Left ventricle myocardium inferior (tissue), 1 donor: ENCODE results near the gene AAMDC. TPM values are rescaled to one million over a fixed set of nuclear protein-coding genes. Genes with fewer than 3 reads are reported as not detected.

Source experiments
- DNase-seq: peaks from one replicate; pipeline ENCODE4 v3.0.0-alpha.2; 2020
- H3K27ac ChIP-seq: fragments of 200-600 bp; replicated peaks from 2 replicates; pipeline ENCODE4 v1.8.0; 2021
- H3K27me3 ChIP-seq: fragments of 200-600 bp; 2 replicates; pipeline ENCODE4 v1.8.0; 2021; ENCODE audit warnings: low read depth
- H3K36me3 ChIP-seq: fragments of 200-600 bp; 2 replicates; pipeline ENCODE4 v1.8.0; 2021
- H3K4me1 ChIP-seq: fragments of 200-600 bp; 2 replicates; pipeline ENCODE4 v1.8.0; 2021
- H3K4me3 ChIP-seq: fragments of 200-600 bp; 2 replicates; pipeline ENCODE4 v1.8.0; 2021; ENCODE audit warnings: mild to moderate bottlenecking, moderate library complexity
- H3K9me3 ChIP-seq: fragments of 200-600 bp; replicated peaks from 2 replicates; pipeline ENCODE4 v1.8.0; 2021
- intact Hi-C: fragments of 100-400 bp; cut with micrococcal nuclease; formaldehyde crosslinking; loops from one replicate; pipeline ENCODE4 v1.11.0; 2022
- total RNA-seq: library from RNA; stranded (reverse); fragmentation: NEBNext Ultra II Directional; extraction: Animal tissue kit (Norgen Biotek cat#: 25700); gene quantifications from one replicate; pipeline ENCODE4 v1.2.1, GENCODE V29; 2021
- TF ChIP-seq, protein P1 (sequence below): fragments of 200-600 bp; IDR thresholded peaks from 2 replicates; pipeline ENCODE4 v1.8.0; 2021; ENCODE audit warnings: antibody characterized with exemption, mild to moderate bottlenecking, borderline replicate concordance
- donor health status: DM: no; HTN: yes; CAD: no; lungs with severe emphysema.

The AAMDC gene
- total RNA-seq, 1 donor from 2014 or later: 86.6 TPM

- Histone ChIP-seq H3K9me3 (no peaks in the 10 kb centered on the region), H3K4me1 (peaks cover 17% of the 10 kb centered on the region), H3K36me3 (no peaks in the 10 kb centered on the region), H3K27ac (no peak overlapping the region), H3K27me3 (no peaks in the 10 kb centered on the region), H3K4me3 (no peak overlapping the region)
- TF ChIP-seq, protein P1, sequence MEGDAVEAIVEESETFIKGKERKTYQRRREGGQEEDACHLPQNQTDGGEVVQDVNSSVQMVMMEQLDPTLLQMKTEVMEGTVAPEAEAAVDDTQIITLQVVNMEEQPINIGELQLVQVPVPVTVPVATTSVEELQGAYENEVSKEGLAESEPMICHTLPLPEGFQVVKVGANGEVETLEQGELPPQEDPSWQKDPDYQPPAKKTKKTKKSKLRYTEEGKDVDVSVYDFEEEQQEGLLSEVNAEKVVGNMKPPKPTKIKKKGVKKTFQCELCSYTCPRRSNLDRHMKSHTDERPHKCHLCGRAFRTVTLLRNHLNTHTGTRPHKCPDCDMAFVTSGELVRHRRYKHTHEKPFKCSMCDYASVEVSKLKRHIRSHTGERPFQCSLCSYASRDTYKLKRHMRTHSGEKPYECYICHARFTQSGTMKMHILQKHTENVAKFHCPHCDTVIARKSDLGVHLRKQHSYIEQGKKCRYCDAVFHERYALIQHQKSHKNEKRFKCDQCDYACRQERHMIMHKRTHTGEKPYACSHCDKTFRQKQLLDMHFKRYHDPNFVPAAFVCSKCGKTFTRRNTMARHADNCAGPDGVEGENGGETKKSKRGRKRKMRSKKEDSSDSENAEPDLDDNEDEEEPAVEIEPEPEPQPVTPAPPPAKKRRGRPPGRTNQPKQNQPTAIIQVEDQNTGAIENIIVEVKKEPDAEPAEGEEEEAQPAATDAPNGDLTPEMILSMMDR: no peak
- intact Hi-C loops: no loop called here
- DNase-seq: no peak
Measured at GRCh38 chr11:77779935-77780334, 41.0 kb upstream of the AAMDC start.

DNA sequence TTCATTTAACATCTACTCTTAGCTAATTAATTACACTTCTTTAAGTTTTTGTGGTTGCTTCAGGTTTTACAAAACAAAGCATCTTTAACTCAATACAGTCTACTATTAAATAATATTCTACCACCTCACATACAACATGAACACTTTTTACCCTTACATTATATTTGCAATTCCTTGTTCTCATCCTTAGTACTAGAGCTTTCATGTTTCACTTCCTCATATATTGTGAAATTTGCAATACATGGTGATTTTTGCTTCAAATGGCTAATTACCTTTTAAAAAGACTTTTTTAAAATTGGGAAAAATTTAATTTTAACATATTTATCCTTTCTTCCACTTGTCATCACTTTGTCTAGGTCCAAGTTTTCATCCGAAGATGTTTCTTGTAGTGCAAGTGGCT is 37.9 kb upstream of the AAMDC start:
- no peak for DNase-seq
- peaks cover 26% of the 10 kb centered on the region for H3K4me1 ChIP-seq
- no peak overlapping the region for H3K27ac ChIP-seq
- H3K4me3 ChIP-seq: no peak overlapping the region
- no peaks in the 10 kb centered on the region for H3K9me3 ChIP-seq
- intact Hi-C loops: no loop called here
- no peaks in the 10 kb centered on the region for H3K36me3 ChIP-seq
- TF ChIP-seq, protein P1: no peak
- H3K27me3 ChIP-seq: no peaks in the 10 kb centered on the region

- intact Hi-C loops: no loop called here
- no peaks in the 10 kb centered on the region for H3K27me3 ChIP-seq
- H3K4me1 ChIP-seq: peaks cover 21% of the 10 kb centered on the region
- TF ChIP-seq, protein P1: no peak
- no peaks in the 10 kb centered on the region for H3K9me3 ChIP-seq
- H3K27ac ChIP-seq: no peak overlapping the region
- H3K4me3 ChIP-seq: no peak overlapping the region
- H3K36me3 ChIP-seq: no peaks in the 10 kb centered on the region
- DNase-seq: no peak
Measured at GRCh38 chr11:77784572-77784971, 36.4 kb upstream of the AAMDC start.

DNA sequence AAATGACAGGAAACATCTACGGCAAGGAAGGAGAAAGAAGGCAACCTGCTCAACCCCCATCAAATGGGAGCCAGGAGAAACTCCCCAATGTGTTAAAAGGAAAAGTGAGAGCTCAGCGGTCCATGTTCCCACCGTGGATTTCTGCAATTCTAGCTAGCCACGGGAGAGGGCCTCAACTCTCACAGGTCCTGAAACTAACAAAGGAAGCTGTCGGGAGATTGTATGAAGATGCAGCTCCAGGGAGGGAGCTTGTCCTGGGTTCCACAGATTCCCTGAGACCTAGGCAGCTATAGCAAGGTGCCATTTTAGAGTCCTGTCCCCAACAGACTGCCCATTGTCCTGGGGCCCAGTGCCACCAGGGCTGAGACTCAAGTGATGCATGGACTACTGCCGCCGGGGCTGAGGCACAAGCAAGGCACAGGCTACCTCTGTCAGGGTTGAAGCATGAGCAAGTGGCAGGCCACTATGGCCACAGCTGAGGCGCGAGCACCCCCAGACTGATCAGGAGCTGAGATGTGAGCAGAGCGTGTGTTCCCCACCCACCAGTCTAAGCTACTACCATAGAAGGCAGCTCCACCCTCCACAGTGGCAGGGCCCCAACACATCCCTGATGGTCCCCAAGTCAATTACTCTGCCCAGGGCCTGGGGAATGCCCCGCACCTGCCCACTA is 31.7 kb upstream of the AAMDC start:
- TF ChIP-seq, protein P1: no peak
- no peaks in the 10 kb centered on the region for H3K27me3 ChIP-seq
- peaks cover 5% of the 10 kb centered on the region for H3K9me3 ChIP-seq
- no peak for DNase-seq
- H3K27ac ChIP-seq: no peak overlapping the region
- no peak overlapping the region for H3K4me3 ChIP-seq
- intact Hi-C loops: no loop called here
- peaks cover 11% of the 10 kb centered on the region for H3K36me3 ChIP-seq
- H3K4me1 ChIP-seq: peaks cover 30% of the 10 kb centered on the region

GRCh38 chr11:77789731-77790476 is 31.0 kb upstream of the AAMDC start:
- no peaks in the 10 kb centered on the region for H3K27me3 ChIP-seq
- H3K9me3 ChIP-seq: peaks cover 5% of the 10 kb centered on the region
- TF ChIP-seq, protein P1: no peak
- H3K27ac ChIP-seq: no peak overlapping the region
- H3K36me3 ChIP-seq: peaks cover 11% of the 10 kb centered on the region
- H3K4me3 ChIP-seq: no peak overlapping the region
- intact Hi-C loops: no loop called here
- H3K4me1 ChIP-seq: peaks cover 37% of the 10 kb centered on the region
- no peak for DNase-seq
